ENCODE data around the gene HOGA1. TPM values are rescaled to one million over a fixed set of nuclear protein-coding genes. Genes with fewer than 3 reads are reported as not detected.

HOGA1 gene
- total and polyA plus RNA-seq, 2 of the 13 experiments (the other 11 are each of a cell fraction or from before 2014, with no cell fraction given) = 7.6 to 19.5 TPM

DNA sequence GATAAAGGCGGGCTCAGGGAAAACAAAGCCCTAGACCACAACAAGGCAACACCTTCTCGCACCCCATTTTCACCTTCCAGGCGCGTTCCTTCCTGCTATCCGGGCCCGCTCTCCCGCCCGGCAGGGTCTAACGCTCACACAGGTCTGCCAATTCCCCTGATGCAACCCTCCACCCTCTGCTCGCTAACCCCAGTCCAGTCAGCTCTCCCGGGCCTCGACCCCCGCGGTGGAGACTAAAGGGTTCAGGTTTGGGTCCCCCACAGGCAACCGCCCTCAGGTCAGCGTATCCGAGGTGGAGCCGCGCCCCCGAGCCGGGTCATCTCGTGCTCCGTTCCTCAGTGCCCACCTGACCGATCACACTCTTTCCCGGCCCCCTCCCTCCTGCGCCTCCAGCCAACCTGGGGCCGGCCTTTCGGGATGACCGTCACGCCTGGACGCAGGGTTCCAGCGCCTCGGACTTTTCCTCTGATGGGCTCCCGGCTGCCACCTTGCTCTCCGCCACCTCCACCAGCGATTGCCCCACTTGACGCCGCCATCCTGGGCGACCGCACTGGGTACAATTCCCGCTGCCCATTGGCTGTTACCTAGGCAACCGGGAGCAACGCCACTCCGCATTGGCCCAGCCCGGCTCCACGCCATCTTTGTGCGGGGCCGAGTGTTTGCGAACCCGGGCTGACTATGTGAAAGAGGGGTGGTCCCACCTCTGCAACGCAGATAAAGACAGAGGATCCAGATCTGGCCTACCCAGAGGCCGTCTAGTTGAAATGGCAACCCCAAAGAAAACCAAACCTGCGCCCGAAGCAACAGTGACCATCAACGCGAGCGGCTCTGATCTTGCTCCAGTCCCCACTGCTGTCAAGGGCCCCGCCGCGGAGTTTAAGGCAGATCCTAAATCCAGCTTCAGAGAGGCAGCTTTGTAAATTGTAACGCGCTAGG, 49.0 kb downstream of the HOGA1 start, which contains the start of gene MORN4 (continued):
- TF ChIP-seq PTBP1 (IDR thresholded peaks at IDR 0.05; ENCODE audit: low read depth, low read length, poor library complexity, severe bottlenecking) (no peak), JUNB (CRISPR knock-in tag; IDR thresholded peaks at IDR 0.05; ENCODE audit: borderline replicate concordance) (no peak), ZNF569 (CRISPR knock-in tag; IDR thresholded peaks at IDR 0.05; ENCODE audit: borderline replicate concordance) (no peak), POLR2A (IDR thresholded peaks at IDR 0.05; ENCODE audit: insufficient read depth in 1 of 2, low read depth in 2 of 2, low read length in 2 of 2) (peak; percentile 17 to 46; a peak in 1 of 4 replicates), ZNF83 (CRISPR knock-in tag; IDR thresholded peaks at IDR 0.05; ENCODE audit: borderline replicate concordance) (peak; percentile 67; the same call in 1 of the 2 replicates), ZBTB42 (CRISPR knock-in tag; IDR thresholded peaks at IDR 0.05) (no peak; the same call in 1 of the 2 replicates), HNF4G (IDR thresholded peaks at IDR 0.05; ENCODE audit: borderline replicate concordance, low read depth, low read length) (no peak), HNF4G (CRISPR knock-in tag; IDR thresholded peaks at IDR 0.05; ENCODE audit: borderline replicate concordance, low read depth) (no peak; the same call in 1 of the 2 replicates), SP2 (CRISPR knock-in tag; IDR thresholded peaks at IDR 0.05) (peak; percentile 57), ZBTB38 (CRISPR knock-in tag; IDR thresholded peaks at IDR 0.05) (peak; percentile 76; the same call in 1 of the 2 replicates), MXD4 (CRISPR knock-in tag; IDR thresholded peaks at IDR 0.05) (0 out of 2 replicates have a peak, but pooled peaks have one; percentile 27), NRL (CRISPR knock-in tag; IDR thresholded peaks at IDR 0.05; ENCODE audit: borderline replicate concordance) (0 out of 2 replicates have a peak, but pooled peaks have one; percentile 70), ZNF367 (CRISPR knock-in tag; IDR thresholded peaks at IDR 0.05; ENCODE audit: borderline replicate concordance) (no peak), PHF5A (CRISPR knock-in tag; IDR thresholded peaks at IDR 0.05; ENCODE audit: low read depth, unreplicated experiment) (peak; percentile 37), RBAK (CRISPR knock-in tag; IDR thresholded peaks at IDR 0.05) (no peak), KMT2A (CRISPR knock-in tag; IDR thresholded peaks at IDR 0.05) (peak; percentile 77), GZF1 (CRISPR knock-in tag; IDR thresholded peaks at IDR 0.05) (no peak)
- TF ChIP-seq, protein P1, sequence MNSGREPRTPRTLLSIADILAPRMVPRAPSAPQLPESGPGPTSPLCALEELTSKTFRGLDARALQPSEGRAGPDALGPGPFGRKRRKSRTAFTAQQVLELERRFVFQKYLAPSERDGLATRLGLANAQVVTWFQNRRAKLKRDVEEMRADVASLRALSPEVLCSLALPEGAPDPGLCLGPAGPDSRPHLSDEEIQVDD (CRISPR knock-in tag; IDR thresholded peaks at IDR 0.05; ENCODE audit: borderline replicate concordance) = 0 out of 2 replicates have a peak, but pooled peaks have one; percentile 68
- TF ChIP-seq, protein P2, sequence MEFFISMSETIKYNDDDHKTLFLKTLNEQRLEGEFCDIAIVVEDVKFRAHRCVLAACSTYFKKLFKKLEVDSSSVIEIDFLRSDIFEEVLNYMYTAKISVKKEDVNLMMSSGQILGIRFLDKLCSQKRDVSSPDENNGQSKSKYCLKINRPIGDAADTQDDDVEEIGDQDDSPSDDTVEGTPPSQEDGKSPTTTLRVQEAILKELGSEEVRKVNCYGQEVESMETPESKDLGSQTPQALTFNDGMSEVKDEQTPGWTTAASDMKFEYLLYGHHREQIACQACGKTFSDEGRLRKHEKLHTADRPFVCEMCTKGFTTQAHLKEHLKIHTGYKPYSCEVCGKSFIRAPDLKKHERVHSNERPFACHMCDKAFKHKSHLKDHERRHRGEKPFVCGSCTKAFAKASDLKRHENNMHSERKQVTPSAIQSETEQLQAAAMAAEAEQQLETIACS (CRISPR knock-in tag; IDR thresholded peaks at IDR 0.05) = no peak
- TF ChIP-seq, protein P3, sequence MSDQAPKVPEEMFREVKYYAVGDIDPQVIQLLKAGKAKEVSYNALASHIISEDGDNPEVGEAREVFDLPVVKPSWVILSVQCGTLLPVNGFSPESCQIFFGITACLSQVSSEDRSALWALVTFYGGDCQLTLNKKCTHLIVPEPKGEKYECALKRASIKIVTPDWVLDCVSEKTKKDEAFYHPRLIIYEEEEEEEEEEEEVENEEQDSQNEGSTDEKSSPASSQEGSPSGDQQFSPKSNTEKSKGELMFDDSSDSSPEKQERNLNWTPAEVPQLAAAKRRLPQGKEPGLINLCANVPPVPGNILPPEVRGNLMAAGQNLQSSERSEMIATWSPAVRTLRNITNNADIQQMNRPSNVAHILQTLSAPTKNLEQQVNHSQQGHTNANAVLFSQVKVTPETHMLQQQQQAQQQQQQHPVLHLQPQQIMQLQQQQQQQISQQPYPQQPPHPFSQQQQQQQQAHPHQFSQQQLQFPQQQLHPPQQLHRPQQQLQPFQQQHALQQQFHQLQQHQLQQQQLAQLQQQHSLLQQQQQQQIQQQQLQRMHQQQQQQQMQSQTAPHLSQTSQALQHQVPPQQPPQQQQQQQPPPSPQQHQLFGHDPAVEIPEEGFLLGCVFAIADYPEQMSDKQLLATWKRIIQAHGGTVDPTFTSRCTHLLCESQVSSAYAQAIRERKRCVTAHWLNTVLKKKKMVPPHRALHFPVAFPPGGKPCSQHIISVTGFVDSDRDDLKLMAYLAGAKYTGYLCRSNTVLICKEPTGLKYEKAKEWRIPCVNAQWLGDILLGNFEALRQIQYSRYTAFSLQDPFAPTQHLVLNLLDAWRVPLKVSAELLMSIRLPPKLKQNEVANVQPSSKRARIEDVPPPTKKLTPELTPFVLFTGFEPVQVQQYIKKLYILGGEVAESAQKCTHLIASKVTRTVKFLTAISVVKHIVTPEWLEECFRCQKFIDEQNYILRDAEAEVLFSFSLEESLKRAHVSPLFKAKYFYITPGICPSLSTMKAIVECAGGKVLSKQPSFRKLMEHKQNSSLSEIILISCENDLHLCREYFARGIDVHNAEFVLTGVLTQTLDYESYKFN (CRISPR knock-in tag; conservative IDR thresholded peaks at IDR 0.05) = no peak; the same call in 1 of the 2 replicates
- TF ChIP-seq, protein P4, sequence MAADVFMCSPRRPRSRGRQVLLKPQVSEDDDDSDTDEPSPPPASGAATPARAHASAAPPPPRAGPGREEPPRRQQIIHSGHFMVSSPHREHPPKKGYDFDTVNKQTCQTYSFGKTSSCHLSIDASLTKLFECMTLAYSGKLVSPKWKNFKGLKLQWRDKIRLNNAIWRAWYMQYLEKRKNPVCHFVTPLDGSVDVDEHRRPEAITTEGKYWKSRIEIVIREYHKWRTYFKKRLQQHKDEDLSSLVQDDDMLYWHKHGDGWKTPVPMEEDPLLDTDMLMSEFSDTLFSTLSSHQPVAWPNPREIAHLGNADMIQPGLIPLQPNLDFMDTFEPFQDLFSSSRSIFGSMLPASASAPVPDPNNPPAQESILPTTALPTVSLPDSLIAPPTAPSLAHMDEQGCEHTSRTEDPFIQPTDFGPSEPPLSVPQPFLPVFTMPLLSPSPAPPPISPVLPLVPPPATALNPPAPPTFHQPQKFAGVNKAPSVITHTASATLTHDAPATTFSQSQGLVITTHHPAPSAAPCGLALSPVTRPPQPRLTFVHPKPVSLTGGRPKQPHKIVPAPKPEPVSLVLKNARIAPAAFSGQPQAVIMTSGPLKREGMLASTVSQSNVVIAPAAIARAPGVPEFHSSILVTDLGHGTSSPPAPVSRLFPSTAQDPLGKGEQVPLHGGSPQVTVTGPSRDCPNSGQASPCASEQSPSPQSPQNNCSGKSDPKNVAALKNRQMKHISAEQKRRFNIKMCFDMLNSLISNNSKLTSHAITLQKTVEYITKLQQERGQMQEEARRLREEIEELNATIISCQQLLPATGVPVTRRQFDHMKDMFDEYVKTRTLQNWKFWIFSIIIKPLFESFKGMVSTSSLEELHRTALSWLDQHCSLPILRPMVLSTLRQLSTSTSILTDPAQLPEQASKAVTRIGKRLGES (CRISPR knock-in tag; IDR thresholded peaks at IDR 0.05; ENCODE audit: borderline replicate concordance) = no peak

All from HepG2 (cell line).